Tibial nerve (tissue), 4 donors: ENCODE data around the gene OR52N1. TPM values are rescaled to one million over a fixed set of nuclear protein-coding genes. Genes with fewer than 3 reads are reported as not detected.

Experiments used
- DNase-seq, 2 donors: peaks; one replicate each; pipeline ENCODE4 v3.0.0-alpha.2; 2019; ENCODE audit warnings: low spot score in 2 of 2
- H3K27ac ChIP-seq, 4 donors: fragments of 200-600 bp; sonication (generic) in 3 of 4; one replicate each; pipeline ENCODE4 v1.5.1; 2017 to 2019; ENCODE audit warnings: mild to moderate bottlenecking in 1 of 4
- H3K27me3 ChIP-seq, 2 donors: fragments of 200-600 bp; sonication (generic) in 1 of 2; one replicate each; pipeline versions ENCODE4 v1.5.1 to v1.6.0; 2017 to 2019
- H3K36me3 ChIP-seq, 3 donors: fragments of 200-600 bp; sonication (generic); one replicate each; pipeline ENCODE4 v1.5.1; 2018 to 2019
- H3K4me1 ChIP-seq, 4 donors: fragments of 200-600 bp; sonication (generic) in 3 of 4; one replicate each; pipeline ENCODE4 v1.5.1; 2017 to 2019
- H3K4me3 ChIP-seq, 4 donors: fragments of 200-600 bp; sonication (generic) in 3 of 4; one replicate each; pipeline ENCODE4 v1.5.1; 2017 to 2019; ENCODE audit warnings: mild to moderate bottlenecking in 1 of 4, moderate library complexity in 1 of 4
- H3K9me3 ChIP-seq, 4 donors: fragments of 200-600 bp; sonication (generic) in 3 of 4; one replicate each; pipeline ENCODE4 v1.5.1; 2017 to 2019
- CTCF ChIP-seq, 5 experiments: fragments of 200-600 bp in 3 of 5; fragments of 450-650 bp in 2 of 5; sonication (generic) in 3 of 5; IDR thresholded peaks; one replicate each; pipeline ENCODE4 v1.5.1; 2016 to 2019; ENCODE audit warnings: antibody characterized with exemption in 5 of 5, mild to moderate bottlenecking in 3 of 5, moderate library complexity in 2 of 5
- EP300 ChIP-seq, 2 donors: sonication (generic); formaldehyde crosslinking; IDR thresholded peaks; one replicate each; pipeline ENCODE4 v1.6.1; 2017; ENCODE audit warnings: antibody characterized with exemption in 2 of 2, mild to moderate bottlenecking in 1 of 2
- POLR2A ChIP-seq, 2 donors: fragments of 450-650 bp; IDR thresholded peaks; one replicate each; pipeline ENCODE4 v1.6.1; 2017; ENCODE audit warnings: antibody characterized with exemption in 2 of 2, mild to moderate bottlenecking in 2 of 2, moderate library complexity in 2 of 2
- WGBS, 2 donors: methylation state at CpG; one replicate each; pipeline ENCODE4 v1.1.5; 2018; 5-methylcytosine and 5-hydroxymethylcytosine counted together
- total RNA-seq, 4 donors: library from RNA; depleted of rRNA; stranded (reverse); fragments of >200 nt; gene quantifications; one replicate each; pipeline ENCODE4 v1.1.0, GENCODE V29; 2016

Gene OR52N1
- total RNA-seq, result under 1 TPM in 1 of 4 donors, not detected in 3; 0.30 TPM

DNA sequence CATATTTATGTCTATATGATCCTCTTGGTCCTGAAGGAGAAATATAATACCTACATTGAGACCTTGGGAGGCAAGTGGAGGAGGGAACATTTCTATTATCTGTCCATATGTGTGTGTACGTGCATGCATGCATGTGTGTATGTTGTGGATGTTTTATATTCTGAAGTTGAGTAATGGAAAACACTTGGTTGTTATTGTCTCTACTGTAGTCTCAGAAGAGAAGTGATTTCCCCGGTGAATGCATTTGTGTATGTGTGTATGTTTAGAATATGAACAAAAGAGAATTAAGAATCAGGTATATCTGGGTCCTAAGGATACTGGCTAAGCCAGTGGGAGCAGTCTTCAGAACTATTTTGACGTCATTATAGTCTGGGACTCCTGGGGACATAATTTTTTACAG lies at the start of gene OR52N1:
OR52N1 (minus strand) TSS at position 101 of the 400 bp plus-strand sequence. CDS start 2,449 bp downstream, outside the sequence.
- Histone ChIP-seq H3K36me3 (no peaks in the 10 kb centered on the region), H3K9me3 (peaks cover 0 to 5% (median 1%) of the 10 kb centered on the region in 4 donors), H3K27me3 (no peaks in the 10 kb centered on the region), H3K27ac (no peak within 1 kb of the TSS), H3K4me3 (no peak within 1 kb of the TSS), H3K4me1 (no peaks in the 10 kb centered on the region)
- no peak for DNase-seq
- WGBS, 2 donors, result 78 to 85% methylated on average over 3 of the region's 3 CpGs
- TF ChIP-seq CTCF (IDR thresholded peaks at IDR 0.05), result no peak
- TF ChIP-seq EP300 (IDR thresholded peaks at IDR 0.05), result no peak
- TF ChIP-seq POLR2A (IDR thresholded peaks at IDR 0.05), result no peak

- 90 to 92% methylated on average over 2 of the region's 2 CpGs for WGBS, 2 donors
- H3K27me3 ChIP-seq, result no peaks in the 10 kb centered on the region
- H3K4me3 ChIP-seq, result no peak overlapping the region
- no peaks in the 10 kb centered on the region for H3K4me1 ChIP-seq
- TF ChIP-seq CTCF (IDR thresholded peaks at IDR 0.05) (no peak), POLR2A (IDR thresholded peaks at IDR 0.05) (no peak), EP300 (IDR thresholded peaks at IDR 0.05) (no peak)
- no peak for DNase-seq
- no peak overlapping the region for H3K27ac ChIP-seq
- no peaks in the 10 kb centered on the region for H3K36me3 ChIP-seq
- no peaks in the 10 kb centered on the region for H3K9me3 ChIP-seq
Measured at GRCh38 chr11:5837695-5838094, 46.6 kb upstream of the OR52N1 start.

GRCh38 chr11:5833446-5833845 lies 42.4 kb upstream of the OR52N1 start:
- TF ChIP-seq CTCF (IDR thresholded peaks at IDR 0.05) (no peak), EP300 (IDR thresholded peaks at IDR 0.05) (no peak), POLR2A (IDR thresholded peaks at IDR 0.05) (no peak)
- WGBS, 2 donors, result 62 to 69% methylated on average over 2 of the region's 2 CpGs
- no peak overlapping the region for H3K4me3 ChIP-seq

DNA sequence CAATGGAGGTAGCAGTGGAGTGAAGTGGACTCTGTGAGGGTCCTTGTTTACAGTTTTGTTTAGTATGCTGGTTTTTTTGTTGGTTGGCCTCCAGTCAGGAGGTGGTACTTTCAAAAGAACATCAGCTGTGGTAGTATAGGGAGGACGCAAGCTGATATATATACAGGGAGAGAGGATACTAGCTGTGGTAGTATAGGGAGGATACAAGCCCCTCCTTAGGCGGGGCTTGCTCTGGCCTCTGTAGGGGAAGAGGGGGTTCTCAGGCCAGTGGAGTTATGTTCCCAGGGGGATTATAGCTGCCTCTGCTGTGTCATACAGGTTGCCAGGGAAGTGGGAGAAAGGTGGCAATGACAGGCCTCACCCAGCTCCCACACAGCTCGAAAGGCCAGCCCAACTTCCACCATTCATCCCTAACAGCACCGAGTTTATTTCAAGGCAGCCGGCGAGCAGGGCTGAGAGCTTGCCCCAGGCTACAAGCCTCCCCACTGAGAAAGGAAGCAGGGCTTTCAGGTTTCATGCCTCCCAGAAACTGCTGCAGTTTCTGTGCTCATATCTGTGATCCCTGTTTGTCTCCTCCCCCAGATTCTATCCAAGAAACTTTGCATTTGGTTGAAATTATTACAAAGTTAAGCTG lies 40.2 kb upstream of the OR52N1 start:
- 45 to 68% methylated on average over 6 of the region's 6 CpGs for WGBS, 2 donors
- no peak for DNase-seq

More at GRCh38 chr11:5833446-5833845, 42.4 kb upstream of the OR52N1 start:
- H3K27ac ChIP-seq, result no peak overlapping the region
- H3K36me3 ChIP-seq, result no peaks in the 10 kb centered on the region
- H3K9me3 ChIP-seq, result no peaks in the 10 kb centered on the region
- H3K4me1 ChIP-seq, result no peaks in the 10 kb centered on the region
- no peak for DNase-seq
- H3K27me3 ChIP-seq, result no peaks in the 10 kb centered on the region

More for the DNA sequence above, 40.2 kb upstream of the OR52N1 start:
- Histone ChIP-seq H3K27me3 (no peaks in the 10 kb centered on the region), H3K4me1 (no peaks in the 10 kb centered on the region), H3K4me3 (no peak overlapping the region), H3K27ac (no peak overlapping the region), H3K36me3 (no peaks in the 10 kb centered on the region), H3K9me3 (no peaks in the 10 kb centered on the region)
- TF ChIP-seq CTCF (IDR thresholded peaks at IDR 0.05) (no peak), EP300 (IDR thresholded peaks at IDR 0.05) (no peak), POLR2A (IDR thresholded peaks at IDR 0.05) (no peak)
